ENCODE data around the gene DSTN. TPM values are rescaled to one million over a fixed set of nuclear protein-coding genes. Genes with fewer than 3 reads are reported as not detected.

DSTN gene
- total RNA-seq, 2 experiments from 2014 or later = 25.5 to 58.1 TPM

GRCh38 chr20:17590245-17590644, 20.4 kb downstream of the DSTN start:
- Histone ChIP-seq H3K79me2 (ENCODE audit: insufficient read depth, low read depth, low read length) (no peaks in the 10 kb centered on the region), H3K27ac (ENCODE audit: low read depth, low read length, poor library complexity, severe bottlenecking) (no peak overlapping the region), H4K20me1 (ENCODE audit: insufficient read depth, low read length) (no peaks in the 10 kb centered on the region), H3K4me3 (ENCODE audit: low read depth, low read length, poor library complexity, severe bottlenecking) (no peak overlapping the region), H3K9me3 (ENCODE audit: low read length) (no peaks in the 10 kb centered on the region), H3K36me3 (ENCODE audit: insufficient read depth, low read length) (no peaks in the 10 kb centered on the region), H3K4me2 (ENCODE audit: low read length) (no peak overlapping the region), H3K4me1 (ENCODE audit: insufficient read depth, low read length, poor library complexity, severe bottlenecking) (peaks cover 6% of the 10 kb centered on the region), H2AFZ (ENCODE audit: low read length) (no peak overlapping the region), H3K9me2 (ENCODE audit: insufficient read depth, low read length) (no peaks in the 10 kb centered on the region)
- CTCF ChIA-PET (ENCODE audit: unreplicated experiment) = no interaction called here
- POLR2A ChIA-PET = interaction anchor here (0.9 to 1.6 kb wide), 4 partner anchors 9 to 19 kb away, joined by 3 to 6 read pairs (median 4); no protein-coding TSS in a partner anchor
- no peak for DNase-seq (ENCODE audit: low spot score)
- intact Hi-C loops (cut with micrococcal nuclease; ENCODE audit: unreplicated experiment) = no loop called here
- TF ChIP-seq CTCF (conservative IDR thresholded peaks at IDR 0.05; ENCODE audit: low read length) (no peak), EZH2phosphoT487 (IDR thresholded peaks at IDR 0.05; ENCODE audit: borderline replicate concordance, low read depth, low read length) (no peak)
- BruUV-seq (replicated peaks) = no TSS peak

- H2AFZ ChIP-seq (ENCODE audit: low read length) = no peak overlapping the region
- H3K36me3 ChIP-seq (ENCODE audit: insufficient read depth, low read length) = no peaks in the 10 kb centered on the region
- ChIA-PET CTCF (ENCODE audit: unreplicated experiment) (no interaction called here), POLR2A (interaction anchor here (0.7 to 2.4 kb wide), 6 partner anchors 8 to 344 kb away, joined by 3 to 15 read pairs (median 3); no protein-coding TSS in a partner anchor)
- BruUV-seq (replicated peaks) = no TSS peak
- no peak overlapping the region for H3K27ac ChIP-seq (ENCODE audit: low read depth, low read length, poor library complexity, severe bottlenecking)
- no peak for TF ChIP-seq EZH2phosphoT487 (IDR thresholded peaks at IDR 0.05; ENCODE audit: borderline replicate concordance, low read depth, low read length)
- TF ChIP-seq CTCF (conservative IDR thresholded peaks at IDR 0.05; ENCODE audit: low read length) = no peak
- no peaks in the 10 kb centered on the region for H3K9me2 ChIP-seq (ENCODE audit: insufficient read depth, low read length)
- no peaks in the 10 kb centered on the region for H4K20me1 ChIP-seq (ENCODE audit: insufficient read depth, low read length)
- no peak for DNase-seq (ENCODE audit: low spot score)
- intact Hi-C loops (cut with micrococcal nuclease; ENCODE audit: unreplicated experiment) = no loop called here
- no peaks in the 10 kb centered on the region for H3K9me3 ChIP-seq (ENCODE audit: low read length)
- H3K4me3 ChIP-seq (ENCODE audit: low read depth, low read length, poor library complexity, severe bottlenecking) = no peak overlapping the region
- no peaks in the 10 kb centered on the region for H3K79me2 ChIP-seq (ENCODE audit: insufficient read depth, low read depth, low read length)
- peaks cover 6% of the 10 kb centered on the region for H3K4me1 ChIP-seq (ENCODE audit: insufficient read depth, low read length, poor library complexity, severe bottlenecking)
- no peak overlapping the region for H3K4me2 ChIP-seq (ENCODE audit: low read length)
Observed at GRCh38 chr20:17593902-17594301, 24.0 kb downstream of the DSTN start.

GRCh38 chr20:17594443-17594842, 24.6 kb downstream of the DSTN start:
- Histone ChIP-seq H3K9me3 (ENCODE audit: low read length) (no peaks in the 10 kb centered on the region), H3K9me2 (ENCODE audit: insufficient read depth, low read length) (no peaks in the 10 kb centered on the region), H3K79me2 (ENCODE audit: insufficient read depth, low read depth, low read length) (no peaks in the 10 kb centered on the region), H3K4me3 (ENCODE audit: low read depth, low read length, poor library complexity, severe bottlenecking) (no peak overlapping the region), H3K36me3 (ENCODE audit: insufficient read depth, low read length) (no peaks in the 10 kb centered on the region), H2AFZ (ENCODE audit: low read length) (no peak overlapping the region), H3K27ac (ENCODE audit: low read depth, low read length, poor library complexity, severe bottlenecking) (no peak overlapping the region), H3K4me2 (ENCODE audit: low read length) (no peak overlapping the region), H3K4me1 (ENCODE audit: insufficient read depth, low read length, poor library complexity, severe bottlenecking) (peaks cover 6% of the 10 kb centered on the region), H4K20me1 (ENCODE audit: insufficient read depth, low read length) (no peaks in the 10 kb centered on the region)
- intact Hi-C loops (cut with micrococcal nuclease; ENCODE audit: unreplicated experiment) = no loop called here
- ChIA-PET CTCF (ENCODE audit: unreplicated experiment) (interaction anchor here (0.5 kb wide), 1 partner anchor 83 kb away, joined by 4 read pairs; no protein-coding TSS in a partner anchor), POLR2A (interaction anchor here (0.7 to 2.4 kb wide), 5 partner anchors 8 to 343 kb away, joined by 3 to 15 read pairs (median 3); no protein-coding TSS in a partner anchor)
- TF ChIP-seq CTCF (conservative IDR thresholded peaks at IDR 0.05; ENCODE audit: low read length) (no peak), EZH2phosphoT487 (IDR thresholded peaks at IDR 0.05; ENCODE audit: borderline replicate concordance, low read depth, low read length) (no peak)
- DNase-seq (ENCODE audit: low spot score) = no peak
- BruUV-seq (replicated peaks) = no TSS peak

Measured in OCI-LY7 (cell line).